Activated T-cell treated with anti-CD3 and anti-CD28 coated beads for 4 hours (primary cell): Measurements from ENCODE around the gene OTX2.

Experiments
- DNase-seq: peaks from one replicate; pipeline ENCODE4 v3.0.0-alpha.2; 2020

OTX2 gene

DNA sequence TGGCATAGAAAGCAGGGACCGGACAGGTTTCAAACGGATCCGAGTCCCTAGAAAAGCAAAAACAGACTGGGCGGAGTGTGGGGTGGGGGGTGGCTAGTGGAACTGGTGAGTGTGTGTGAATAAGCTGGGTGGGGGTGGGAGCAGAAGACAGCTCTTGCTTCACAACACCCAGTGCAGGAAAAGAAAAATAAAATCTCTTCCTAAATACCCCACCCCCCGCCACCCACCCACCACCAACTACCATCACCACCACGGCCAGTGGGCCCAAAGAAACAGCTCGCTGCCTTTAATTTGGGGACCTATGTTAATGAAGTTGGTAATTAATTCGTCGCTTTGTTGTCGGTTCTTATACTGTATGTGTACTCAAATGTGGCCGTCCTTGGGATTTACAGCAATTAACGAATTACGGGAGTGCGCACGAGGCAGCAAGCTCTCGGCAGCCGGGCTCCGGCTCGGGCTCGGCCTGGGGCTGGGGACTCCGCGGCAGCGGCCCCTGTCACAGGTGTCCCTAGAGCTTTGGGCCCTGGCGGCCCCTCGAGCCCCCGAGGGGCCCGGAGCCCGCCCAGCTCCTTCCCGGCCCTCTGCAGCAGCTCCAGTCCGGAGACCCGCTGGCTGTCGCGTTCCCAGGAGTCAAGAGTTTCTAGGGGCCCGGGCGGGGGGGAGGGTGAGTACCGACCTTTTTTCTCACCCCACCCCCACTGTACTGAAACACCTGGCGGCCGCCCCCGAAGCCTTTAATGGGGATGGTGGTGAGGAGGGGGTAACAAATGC is 1.5 kb upstream of the OTX2 start:
- no peak for DNase-seq

GRCh38 chr14:56810836-56811592 is 735 bp upstream of the OTX2 start:
- no peak for DNase-seq

DNA sequence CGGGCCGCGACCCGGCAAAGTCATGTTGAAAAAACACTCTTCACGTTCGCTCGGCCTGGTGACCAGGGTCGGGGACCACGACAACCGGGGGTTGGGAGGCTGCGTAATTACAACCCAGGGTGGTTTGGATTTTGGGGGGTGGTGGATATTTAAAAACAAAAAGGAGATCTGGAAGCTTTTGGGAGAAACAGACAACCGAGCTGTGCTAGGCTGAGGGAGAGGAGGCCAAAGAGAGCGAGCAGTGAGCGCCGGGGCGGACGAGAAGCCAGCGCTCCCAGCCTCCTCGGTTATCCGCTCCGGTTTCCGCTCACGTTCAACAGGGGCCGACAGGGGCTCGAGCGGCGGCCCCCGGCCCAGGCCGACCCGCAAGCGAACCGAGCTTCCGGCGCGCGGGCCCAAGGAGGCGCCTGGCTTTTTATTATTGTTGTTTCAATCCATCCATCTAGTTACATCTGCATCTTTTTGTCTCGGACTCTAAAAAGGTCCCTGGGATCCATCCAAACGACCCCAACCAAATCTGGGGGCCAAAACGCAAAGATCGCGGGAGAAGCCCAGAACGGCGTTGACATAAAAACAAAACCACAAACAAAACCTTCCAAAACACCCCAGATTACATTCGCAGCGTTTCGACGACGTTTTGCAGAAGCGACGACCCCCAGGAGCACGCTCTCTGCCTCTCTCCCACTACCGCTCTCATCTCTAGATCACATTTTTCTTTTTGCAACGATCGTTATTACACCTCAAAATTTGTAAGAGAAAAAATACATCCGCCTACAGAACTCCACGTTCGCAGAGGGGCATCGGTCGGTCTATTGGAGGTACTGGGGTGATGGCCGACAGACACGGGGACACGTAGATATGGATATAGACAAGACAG is 771 bp downstream of the OTX2 start:
- no peak for DNase-seq

GRCh38 chr14:56808383-56809269 is 1.7 kb downstream of the OTX2 start:
- DNase-seq = no peak

DNA sequence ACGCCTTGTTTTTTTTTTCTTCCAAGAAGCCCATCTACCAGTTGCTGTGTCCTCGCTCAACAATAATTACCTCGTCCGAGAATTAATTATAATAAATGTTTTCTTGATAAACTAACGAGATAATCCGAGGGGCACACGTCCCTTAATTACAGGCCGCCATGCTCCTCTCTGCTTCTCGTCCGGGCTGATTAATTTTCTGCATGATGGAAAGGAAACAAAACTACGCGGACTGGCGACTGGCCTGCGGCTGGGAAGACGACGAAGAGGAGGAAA is 2.2 kb downstream of the OTX2 start:
- DNase-seq = no peak

- DNase-seq = no peak
Measured at GRCh38 chr14:56807386-56808109, 2.7 kb downstream of the OTX2 start.

DNA sequence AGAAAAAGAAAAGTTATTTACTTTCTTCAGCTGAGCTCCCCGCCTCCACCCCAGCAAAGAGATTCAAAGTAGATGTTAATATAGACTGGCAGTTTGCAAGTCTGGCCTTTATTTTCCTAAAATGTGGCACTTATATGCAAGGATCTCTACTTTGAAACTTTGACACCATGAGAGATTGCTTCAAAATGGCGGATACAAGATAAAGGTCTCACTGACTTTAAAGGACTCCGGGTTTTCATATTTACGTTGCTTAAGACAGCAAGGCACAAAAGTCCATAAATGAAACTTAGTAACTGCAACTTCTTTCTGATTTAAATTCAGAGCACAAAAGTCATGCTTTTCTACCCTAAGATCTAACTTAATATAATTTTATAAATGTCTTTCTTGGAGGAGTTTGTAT is 3.5 kb downstream of the OTX2 start:
- no peak for DNase-seq

GRCh38 chr14:56805992-56806727 is 4.1 kb downstream of the OTX2 start:
- DNase-seq = no peak

GRCh38 chr14:56805201-56805991 is 4.9 kb downstream of the OTX2 start:
- no peak for DNase-seq

DNA sequence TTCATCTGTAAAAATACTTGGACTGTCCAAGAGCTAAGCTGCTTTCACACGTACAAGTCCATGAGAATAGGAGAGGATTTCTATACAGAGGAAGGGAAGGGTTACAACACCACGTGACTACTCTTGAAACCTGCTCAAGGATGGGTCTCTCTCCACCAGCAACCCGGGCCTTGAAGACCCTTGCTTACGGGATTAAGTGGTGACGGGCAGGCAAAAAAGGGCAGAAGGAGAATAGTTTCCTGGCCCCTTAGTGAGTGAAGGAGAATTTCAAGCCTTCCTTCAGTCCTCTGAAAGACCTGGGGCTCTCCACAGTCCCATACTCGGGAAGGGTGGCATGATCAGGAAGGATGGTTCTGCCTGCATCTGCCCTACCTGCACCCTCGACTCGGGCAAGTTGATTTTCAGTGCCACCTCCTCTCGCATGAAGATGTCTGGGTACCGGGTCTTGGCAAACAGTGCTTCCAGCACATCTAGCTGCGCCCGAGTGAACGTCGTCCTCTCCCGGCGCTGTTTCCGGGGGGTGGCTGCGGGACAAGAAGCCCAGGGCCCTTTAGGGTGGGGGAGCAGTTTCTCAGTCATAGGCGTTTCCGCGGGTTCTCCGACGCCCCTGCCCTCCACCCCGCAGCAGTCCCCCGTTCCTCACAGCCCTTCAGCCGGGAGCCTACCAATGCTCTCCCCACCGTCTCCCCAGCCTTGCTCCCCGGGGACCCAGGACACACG is 6.3 kb downstream of the OTX2 start:
- no peak for DNase-seq

DNA sequence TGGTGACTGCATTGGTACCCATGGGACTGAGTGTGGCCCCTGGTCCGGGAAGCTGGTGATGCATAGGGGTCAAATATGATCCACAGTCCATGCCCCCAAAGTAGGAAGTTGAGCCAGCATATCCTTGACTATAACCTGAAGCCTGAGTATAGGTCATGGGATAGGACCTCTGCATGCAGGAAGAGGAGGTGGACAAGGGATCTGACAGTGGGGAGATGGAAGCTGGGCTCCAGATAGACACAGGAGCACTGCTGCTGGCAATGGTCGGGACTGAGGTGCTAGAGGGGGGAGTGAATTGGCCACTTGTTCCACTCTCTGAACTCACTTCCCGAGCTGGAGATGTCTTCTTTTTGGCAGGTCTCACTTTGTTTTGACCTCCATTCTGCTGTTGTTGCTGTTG is 8.4 kb downstream of the OTX2 start:
- DNase-seq = no peak

DNA sequence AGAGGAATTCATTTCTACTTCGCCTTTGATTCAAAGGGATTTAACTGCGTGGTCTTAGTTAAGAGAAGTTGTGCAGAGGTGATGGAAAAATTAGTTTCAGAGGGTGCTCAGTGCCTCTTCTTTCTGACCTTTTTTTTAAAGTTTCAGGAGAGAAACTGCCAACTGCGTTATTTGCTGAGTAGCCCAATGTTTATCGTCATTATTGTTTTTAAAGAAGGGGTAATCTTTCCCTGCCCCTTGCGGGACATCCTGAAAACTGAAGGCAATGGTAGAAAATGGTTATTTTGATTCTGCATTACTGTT is 11.0 kb downstream of the OTX2 start:
- no peak for DNase-seq

- no peak for DNase-seq
Measured at GRCh38 chr14:56798447-56799342, 11.6 kb downstream of the OTX2 start.

DNA sequence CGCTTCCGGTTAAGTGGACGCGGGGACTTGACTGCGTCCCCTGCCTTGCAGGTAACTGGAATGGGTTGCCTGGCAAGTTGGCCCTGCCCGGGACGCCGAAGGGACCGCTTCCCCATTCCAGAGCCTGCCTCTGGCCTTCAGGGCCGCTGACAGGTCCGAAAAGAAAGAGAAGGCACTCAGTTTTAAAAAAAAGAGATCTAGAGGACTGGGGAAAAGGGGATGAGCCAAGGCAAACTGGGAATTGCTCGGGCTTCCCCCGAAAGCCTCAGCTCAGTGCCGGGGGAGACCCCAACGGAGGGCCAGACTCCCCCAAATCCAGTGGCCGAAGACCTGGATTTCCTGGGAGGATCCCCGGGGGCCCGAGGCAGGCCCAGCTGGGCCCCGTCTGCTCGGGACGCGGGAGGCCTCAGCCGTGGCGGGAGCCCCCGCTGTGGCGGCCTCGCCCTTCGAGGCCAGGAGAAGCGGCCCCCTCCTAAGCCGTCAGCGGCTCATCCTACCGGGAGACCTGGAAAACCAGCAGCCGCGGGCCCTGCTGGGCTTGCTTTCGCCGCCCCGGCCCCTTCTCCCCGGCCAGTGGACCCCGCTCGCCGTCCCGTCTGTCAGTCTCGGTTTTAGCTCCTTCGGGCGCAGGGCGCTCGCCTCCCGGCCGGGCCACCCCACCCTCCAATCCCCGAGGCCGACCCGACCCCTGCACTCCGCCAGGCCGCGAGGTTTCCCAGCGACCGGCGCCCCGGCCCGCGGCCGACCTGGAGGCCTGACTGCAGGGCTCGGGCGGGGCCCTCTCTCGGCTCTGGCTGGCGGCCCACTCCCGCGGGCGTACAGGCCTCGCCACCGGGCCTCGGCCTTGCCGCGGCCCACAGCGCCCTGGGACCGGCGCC is 12.5 kb downstream of the OTX2 start:
- DNase-seq = no peak

GRCh38 chr14:56797003-56797568 is 13.2 kb downstream of the OTX2 start:
- no peak for DNase-seq

GRCh38 chr14:56796259-56796658 is 14.0 kb downstream of the OTX2 start:
- no peak for DNase-seq

DNA sequence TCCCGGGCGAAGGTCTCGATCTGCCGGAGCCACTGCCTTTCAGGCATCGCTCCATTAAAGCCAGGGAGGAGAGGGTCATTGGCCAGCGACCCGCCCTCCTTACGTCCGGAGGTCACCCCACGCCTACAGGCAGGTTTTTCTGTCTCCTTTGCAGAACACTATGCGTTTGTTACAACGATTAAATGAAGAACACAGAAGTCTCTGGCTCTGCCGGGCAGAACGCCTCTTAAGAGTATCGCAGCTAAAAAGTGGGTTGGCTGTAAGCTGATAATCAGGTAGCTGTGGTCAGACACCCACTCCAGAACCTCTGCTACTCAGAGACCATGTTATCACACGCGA is 15.0 kb downstream of the OTX2 start:
- DNase-seq = no peak
